ENCODE results near the gene SEMA3G.

Gene SEMA3G

GRCh38 chr3:52420388-52420787 lies 24.5 kb downstream of the SEMA3G start:
- TF ChIP-seq POLR2A (IDR thresholded peaks at IDR 0.05; ENCODE audit: low read depth, low read length) (no peak), TAF1 (IDR thresholded peaks at IDR 0.05; ENCODE audit: borderline replicate concordance, low read depth, low read length) (no peak), POLR2AphosphoS5 (IDR thresholded peaks at IDR 0.05; ENCODE audit: low read depth, low read length) (no peak)
- no peak for FAIRE-seq

DNA sequence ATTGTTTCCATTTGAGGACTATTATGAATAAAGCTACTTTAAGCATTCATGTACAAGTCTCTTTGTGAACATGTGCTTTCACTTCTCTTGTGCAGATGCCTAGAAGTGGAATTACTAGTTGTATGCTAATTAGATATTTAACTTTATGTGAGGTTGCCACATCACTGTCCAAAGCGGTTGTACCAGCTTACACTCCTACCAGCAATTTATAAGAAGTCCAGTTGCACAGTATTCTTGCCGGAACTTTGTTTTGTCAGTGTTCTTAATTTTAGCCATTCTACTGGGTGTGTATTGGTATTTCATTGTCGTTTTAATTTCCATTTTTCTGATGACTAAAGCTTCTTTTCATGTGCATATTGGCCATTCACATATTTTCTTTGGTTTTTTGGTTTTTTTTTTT lies 29.1 kb downstream of the SEMA3G start:
- TF ChIP-seq TAF1 (IDR thresholded peaks at IDR 0.05; ENCODE audit: borderline replicate concordance, low read depth, low read length) = no peak
- TF ChIP-seq POLR2A (IDR thresholded peaks at IDR 0.05; ENCODE audit: low read depth, low read length) = no peak
- no peak for TF ChIP-seq POLR2AphosphoS5 (IDR thresholded peaks at IDR 0.05; ENCODE audit: low read depth, low read length)
- DNase-seq (ENCODE audit: insufficient read length) (no peak), FAIRE-seq (no peak)

More at GRCh38 chr3:52420388-52420787, 24.5 kb downstream of the SEMA3G start:
- no peak for DNase-seq (ENCODE audit: insufficient read length)

- no peak for DNase-seq (ENCODE audit: insufficient read length)
Measured at GRCh38 chr3:52408466-52408865, 36.4 kb downstream of the SEMA3G start.

DNA sequence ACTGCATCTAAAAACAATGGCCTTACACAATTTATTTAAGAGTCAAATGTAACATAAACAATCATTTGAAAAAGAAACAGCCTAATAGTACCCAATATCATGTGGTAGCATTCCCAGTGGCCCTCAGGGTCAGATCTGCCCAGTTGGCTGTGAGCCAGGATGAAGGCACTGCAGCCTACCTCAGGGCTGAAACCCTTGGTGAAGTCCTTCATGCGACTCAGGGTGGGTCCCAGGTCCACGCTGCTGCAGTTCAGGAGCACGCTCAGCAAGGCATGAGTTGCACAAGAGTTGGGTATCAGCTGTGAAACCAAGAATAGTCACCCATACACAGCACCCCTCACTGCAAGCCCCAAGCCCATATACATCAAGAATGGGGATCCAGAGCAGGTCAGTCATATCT lies 37.1 kb downstream of the SEMA3G start:
- TF ChIP-seq TAF1 (IDR thresholded peaks at IDR 0.05; ENCODE audit: borderline replicate concordance, low read depth, low read length) (no peak), POLR2AphosphoS5 (IDR thresholded peaks at IDR 0.05; ENCODE audit: low read depth, low read length) (no peak), POLR2A (IDR thresholded peaks at IDR 0.05; ENCODE audit: low read depth, low read length) (no peak)
- no peak for FAIRE-seq
- DNase-seq (ENCODE audit: insufficient read length) = no peak

More at GRCh38 chr3:52408466-52408865, 36.4 kb downstream of the SEMA3G start:
- TF ChIP-seq POLR2AphosphoS5 (IDR thresholded peaks at IDR 0.05; ENCODE audit: low read depth, low read length) (no peak), POLR2A (IDR thresholded peaks at IDR 0.05; ENCODE audit: low read depth, low read length) (no peak), TAF1 (IDR thresholded peaks at IDR 0.05; ENCODE audit: borderline replicate concordance, low read depth, low read length) (no peak)
- FAIRE-seq = no peak

DNA sequence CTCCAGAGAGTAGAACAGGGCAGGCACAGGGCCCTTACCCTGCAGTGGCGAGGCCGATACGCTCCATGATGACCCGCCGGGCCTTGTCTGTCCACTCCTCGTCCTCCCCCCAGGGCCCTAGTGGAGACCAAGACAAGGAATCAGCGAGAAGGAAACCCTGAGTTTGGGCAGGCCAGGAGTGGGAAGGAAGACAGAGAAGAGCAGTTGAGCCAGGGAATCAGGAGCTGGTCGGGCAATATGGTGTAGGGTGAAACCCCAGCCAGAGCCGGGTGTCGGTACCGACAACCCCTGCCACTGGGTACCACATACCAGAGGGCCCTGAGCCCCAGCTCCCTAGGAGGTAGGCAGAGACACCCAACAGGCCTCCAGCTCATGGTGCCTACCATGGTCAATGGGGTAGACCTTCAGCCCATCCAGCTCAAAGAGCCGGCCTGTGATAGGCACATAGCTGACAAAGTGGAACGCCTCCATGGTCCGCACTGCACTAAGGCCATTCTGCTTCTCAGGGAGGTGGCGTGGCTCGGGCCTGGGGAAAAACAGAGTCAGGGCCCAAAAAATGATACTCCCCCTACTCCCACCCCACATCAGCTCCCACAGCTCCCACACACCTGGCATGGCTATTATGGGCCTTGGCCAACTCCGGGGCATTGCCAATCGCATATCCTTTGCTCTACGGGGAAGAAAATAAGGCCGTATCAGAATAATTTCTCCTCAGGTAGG lies 38.0 kb downstream of the SEMA3G start:
- DNase-seq (ENCODE audit: insufficient read length) = no peak
- TF ChIP-seq POLR2AphosphoS5 (IDR thresholded peaks at IDR 0.05; ENCODE audit: low read depth, low read length) = no peak
- TF ChIP-seq POLR2A (IDR thresholded peaks at IDR 0.05; ENCODE audit: low read depth, low read length) = no peak
- TF ChIP-seq TAF1 (IDR thresholded peaks at IDR 0.05; ENCODE audit: borderline replicate concordance, low read depth, low read length) = no peak
- no peak for FAIRE-seq

GRCh38 chr3:52406231-52406661 lies 38.7 kb downstream of the SEMA3G start:
- DNase-seq (ENCODE audit: insufficient read length) (no peak), FAIRE-seq (no peak)
- no peak for TF ChIP-seq TAF1 (IDR thresholded peaks at IDR 0.05; ENCODE audit: borderline replicate concordance, low read depth, low read length)
- no peak for TF ChIP-seq POLR2A (IDR thresholded peaks at IDR 0.05; ENCODE audit: low read depth, low read length)
- TF ChIP-seq POLR2AphosphoS5 (IDR thresholded peaks at IDR 0.05; ENCODE audit: low read depth, low read length) = no peak

- FAIRE-seq = no peak
Measured at GRCh38 chr3:52405601-52406110, 39.2 kb downstream of the SEMA3G start.

DNA sequence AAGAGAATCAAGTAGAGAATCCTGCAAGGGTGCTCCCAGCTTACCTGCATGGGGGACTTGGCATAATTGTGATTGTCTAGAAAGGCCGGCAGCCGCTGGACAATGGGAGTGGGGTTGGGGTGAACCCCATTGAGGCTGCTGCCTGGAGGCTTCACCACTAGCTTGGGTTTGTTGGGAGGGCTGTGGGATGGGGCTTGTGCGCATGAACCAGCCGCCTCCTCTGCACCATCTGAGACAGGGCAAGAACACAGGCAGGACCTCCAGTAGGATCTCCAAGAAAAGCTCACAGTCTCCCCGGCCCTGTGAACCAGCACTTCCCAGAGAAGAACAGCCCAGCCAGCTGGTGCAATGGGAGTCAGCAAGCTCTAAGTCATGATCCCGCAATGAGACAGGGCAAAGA lies 39.8 kb downstream of the SEMA3G start:
- FAIRE-seq (no peak), DNase-seq (ENCODE audit: insufficient read length) (no peak)
- TF ChIP-seq POLR2A (IDR thresholded peaks at IDR 0.05; ENCODE audit: low read depth, low read length) (no peak), POLR2AphosphoS5 (IDR thresholded peaks at IDR 0.05; ENCODE audit: low read depth, low read length) (no peak), TAF1 (IDR thresholded peaks at IDR 0.05; ENCODE audit: borderline replicate concordance, low read depth, low read length) (no peak)

More at GRCh38 chr3:52405601-52406110, 39.2 kb downstream of the SEMA3G start:
- DNase-seq (ENCODE audit: insufficient read length) = no peak
- no peak for TF ChIP-seq POLR2AphosphoS5 (IDR thresholded peaks at IDR 0.05; ENCODE audit: low read depth, low read length)
- TF ChIP-seq TAF1 (IDR thresholded peaks at IDR 0.05; ENCODE audit: borderline replicate concordance, low read depth, low read length) = no peak
- no peak for TF ChIP-seq POLR2A (IDR thresholded peaks at IDR 0.05; ENCODE audit: low read depth, low read length)

DNA sequence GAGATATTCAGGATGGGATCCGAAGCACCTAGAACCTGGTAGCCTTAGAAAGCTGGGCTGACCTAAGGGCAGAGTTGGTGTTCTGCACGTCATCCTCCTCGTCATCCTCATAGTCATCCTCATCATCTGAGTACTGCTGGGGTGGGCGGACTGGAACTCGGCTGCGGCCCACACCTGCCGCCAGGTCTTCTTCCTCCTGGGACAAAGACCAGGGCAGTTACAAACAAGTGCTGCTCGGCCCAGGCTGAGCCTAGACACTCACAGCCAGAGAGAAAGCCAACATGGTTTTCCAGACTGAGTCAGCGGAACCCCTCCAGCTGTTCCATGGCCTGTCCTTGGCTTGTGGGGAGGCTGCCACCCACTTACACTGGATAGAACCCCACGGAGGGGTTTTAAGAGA lies 40.5 kb downstream of the SEMA3G start:
- DNase-seq (ENCODE audit: insufficient read length) (no peak), FAIRE-seq (no peak)
- TF ChIP-seq POLR2AphosphoS5 (IDR thresholded peaks at IDR 0.05; ENCODE audit: low read depth, low read length) = no peak
- TF ChIP-seq TAF1 (IDR thresholded peaks at IDR 0.05; ENCODE audit: borderline replicate concordance, low read depth, low read length) = no peak
- no peak for TF ChIP-seq POLR2A (IDR thresholded peaks at IDR 0.05; ENCODE audit: low read depth, low read length)

DNA sequence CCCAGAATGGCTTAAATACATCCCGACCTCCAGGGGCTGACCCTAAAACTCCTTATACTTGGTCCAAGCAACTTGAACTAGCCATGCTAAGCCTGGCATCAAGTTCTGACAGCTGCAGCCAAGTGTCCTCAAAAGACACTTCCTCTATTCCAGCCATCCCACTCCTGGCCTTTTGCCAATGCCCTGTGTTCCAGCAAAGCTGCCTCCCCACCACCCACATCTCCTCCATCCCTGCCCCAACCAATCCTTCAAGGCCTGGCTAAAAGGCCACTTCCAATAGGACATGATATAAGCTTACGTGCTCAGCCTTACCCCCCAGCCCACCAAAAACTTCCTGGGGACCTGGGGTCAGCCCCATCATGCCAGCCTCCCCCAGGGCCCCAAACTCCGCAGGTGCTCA lies 40.9 kb downstream of the SEMA3G start:
- FAIRE-seq = no peak
- no peak for TF ChIP-seq POLR2A (IDR thresholded peaks at IDR 0.05; ENCODE audit: low read depth, low read length)
- no peak for TF ChIP-seq TAF1 (IDR thresholded peaks at IDR 0.05; ENCODE audit: borderline replicate concordance, low read depth, low read length)
- no peak for TF ChIP-seq POLR2AphosphoS5 (IDR thresholded peaks at IDR 0.05; ENCODE audit: low read depth, low read length)

GRCh38 chr3:52403271-52403841 lies 41.5 kb downstream of the SEMA3G start:
- no peak for FAIRE-seq
- DNase-seq (ENCODE audit: insufficient read length) = no peak
- TF ChIP-seq POLR2A (IDR thresholded peaks at IDR 0.05; ENCODE audit: low read depth, low read length) (no peak; the same call in 1 of the 2 replicates), POLR2AphosphoS5 (IDR thresholded peaks at IDR 0.05; ENCODE audit: low read depth, low read length) (no peak), TAF1 (IDR thresholded peaks at IDR 0.05; ENCODE audit: borderline replicate concordance, low read depth, low read length) (no peak)

More for the DNA sequence above, 40.9 kb downstream of the SEMA3G start:
- DNase-seq (ENCODE audit: insufficient read length) = no peak
